GM21528 (cell line): ENCODE measurements around the gene STAC2.

Source experiments
- ATAC-seq: cut with Tn5 transposase; IDR thresholded peaks from one replicate; pipeline ENCODE4 v1.9.1; 2021; ENCODE audit warnings: mild to moderate bottlenecking, moderate library complexity; ENCODE audit not compliant: unreplicated experiment, low FRiP score

STAC2 gene

GRCh38 chr17:39235555-39236449, 10.1 kb upstream of the STAC2 start:
- no peak for ATAC-seq

GRCh38 chr17:39231591-39232551, 6.1 kb upstream of the STAC2 start:
- no peak for ATAC-seq

GRCh38 chr17:39231091-39231561, 5.4 kb upstream of the STAC2 start:
- ATAC-seq: no peak

- no peak for ATAC-seq
Measured at GRCh38 chr17:39230361-39230760, 4.6 kb upstream of the STAC2 start.

- ATAC-seq: no peak
Measured at GRCh38 chr17:39229274-39229913, 3.6 kb upstream of the STAC2 start.

- no peak for ATAC-seq
Measured at GRCh38 chr17:39227364-39227919, 1.7 kb upstream of the STAC2 start.

GRCh38 chr17:39225959-39226683, 376 bp upstream of the STAC2 start:
- no peak for ATAC-seq

- ATAC-seq: no peak
Measured at GRCh38 chr17:39224778-39225307, 902 bp downstream of the STAC2 start.

GRCh38 chr17:39223907-39224777, 1.6 kb downstream of the STAC2 start:
- ATAC-seq: no peak

GRCh38 chr17:39222866-39223834, 2.6 kb downstream of the STAC2 start:
- no peak for ATAC-seq

GRCh38 chr17:39222151-39222550, 3.6 kb downstream of the STAC2 start:
- no peak for ATAC-seq

- no peak for ATAC-seq
Measured at GRCh38 chr17:39221572-39221971, 4.2 kb downstream of the STAC2 start.

GRCh38 chr17:39219647-39220154, 6.0 kb downstream of the STAC2 start:
- no peak for ATAC-seq

GRCh38 chr17:39218906-39219305, 6.8 kb downstream of the STAC2 start:
- no peak for ATAC-seq

- no peak for ATAC-seq
Measured at GRCh38 chr17:39217734-39218369, 7.9 kb downstream of the STAC2 start.

- ATAC-seq: no peak
Measured at GRCh38 chr17:39213852-39214251, 11.9 kb downstream of the STAC2 start.
